K562 treated with DMSO at 1 percent for 48 hours (cell line): ENCODE data around the gene FLCN. TPM values are rescaled to one million over a fixed set of nuclear protein-coding genes. Genes with fewer than 3 reads are reported as not detected.

Experiments
- total RNA-seq: library from RNA; unstranded; fragments of 300-600 nt; gene quantifications from 2 replicates; pipeline ENCODE4 v1.2.3, GENCODE V29; 2022; ENCODE audit warnings: low replicate concordance; ENCODE audit errors: extremely low read depth

The FLCN gene
- total RNA-seq, result not detected in 2 replicates

DNA sequence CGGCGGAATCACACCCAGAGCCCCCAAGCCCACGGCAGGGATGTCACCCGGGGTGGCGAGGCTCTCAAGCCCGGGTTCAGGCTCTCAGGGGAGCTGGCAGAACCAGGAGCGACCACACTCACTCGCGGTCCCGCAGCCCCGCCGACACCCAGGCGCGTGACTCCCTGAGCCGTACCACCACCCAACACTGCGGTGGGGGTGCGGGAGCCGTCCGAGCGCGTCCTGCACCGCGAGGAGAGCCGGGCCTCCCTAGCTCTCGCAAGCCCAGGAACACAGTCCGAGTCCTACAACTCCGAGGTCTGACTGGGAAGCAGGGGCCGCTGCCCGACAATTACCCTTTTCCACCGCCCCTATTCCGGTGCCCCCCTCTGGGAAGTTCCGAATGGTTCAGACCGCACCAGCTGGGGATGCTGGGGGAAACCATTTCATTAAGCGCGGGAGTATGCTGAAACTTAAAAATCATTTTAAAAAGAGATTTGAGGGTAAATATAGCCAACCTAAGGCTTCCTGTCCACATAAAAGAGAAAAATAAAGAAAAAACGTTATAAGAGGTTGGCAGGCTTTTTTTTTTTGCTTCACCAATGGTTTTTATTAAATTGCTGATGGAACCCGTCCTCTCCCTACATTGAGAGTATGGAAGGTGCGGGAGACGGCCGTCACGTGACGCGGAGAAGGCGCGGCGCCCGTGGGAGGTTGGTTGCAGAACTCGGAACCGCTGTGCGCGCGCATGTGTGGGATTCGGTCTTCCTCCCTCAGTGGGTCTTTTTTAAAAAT is at the start of gene FLCN:
Gene FLCN (minus strand): TSS at position 143 of the 774 bp plus-strand sequence. CDS start 9,031 bp downstream, outside the sequence.

DNA sequence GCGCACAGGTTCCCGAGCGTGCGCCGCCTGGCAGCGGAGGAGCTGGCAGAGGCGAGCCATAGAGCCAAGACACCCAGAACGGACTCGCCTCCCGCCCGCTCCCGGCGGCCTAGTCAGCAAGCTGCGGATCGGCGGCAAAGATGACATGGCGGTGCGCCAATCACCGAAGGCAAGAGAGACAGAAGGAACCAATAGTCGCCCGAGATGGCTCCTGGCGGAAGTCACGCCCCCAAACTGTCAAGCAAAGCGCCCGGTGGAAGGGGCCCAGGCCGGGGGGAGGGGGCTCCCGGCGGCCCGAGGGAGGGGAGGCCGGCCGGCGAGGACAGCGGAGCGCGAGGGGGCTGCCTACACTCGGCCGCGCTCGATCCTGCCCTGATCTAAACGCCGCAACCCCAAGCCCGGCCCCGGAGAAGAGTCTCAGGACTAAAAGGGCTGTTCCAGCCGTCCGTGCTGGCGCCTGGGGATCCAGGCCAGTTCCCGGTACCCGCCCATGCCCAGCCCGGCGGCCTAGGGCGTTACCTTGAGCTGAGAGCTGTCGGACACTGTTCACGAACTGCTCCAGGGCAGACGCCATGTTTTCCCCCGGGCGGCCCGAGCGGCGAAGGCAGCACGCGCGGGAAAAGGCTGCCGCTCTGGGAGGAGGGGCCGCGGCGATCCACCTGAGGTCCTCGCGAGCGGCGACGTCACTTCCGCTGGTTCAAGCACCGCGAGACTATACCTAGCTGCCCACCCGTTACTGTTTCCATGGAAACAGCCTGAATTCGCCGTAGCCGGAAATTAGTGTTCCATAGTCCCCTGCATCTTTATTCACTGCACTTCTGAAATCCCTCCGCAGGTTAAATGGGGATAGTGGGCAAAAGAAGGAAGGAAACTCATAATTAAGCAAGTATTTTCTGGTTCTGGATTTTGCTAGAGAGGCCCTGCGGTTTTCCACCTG is 43.9 kb upstream of the FLCN start, which contains the start of gene COPS3:
Gene COPS3 (minus strand): TSS at position 634 of the 937 bp plus-strand sequence. CDS start 60 bp downstream, at position 574.

GRCh38 chr17:17206124-17206912 is 30.6 kb downstream of the FLCN start, which contains the start of gene PLD6:
TSS of gene PLD6 (minus strand) at chr17:17206333. CDS start at chr17:17206286, 47 bp downstream.

Other genes with a start within 250 kb of the FLCN start
- gene MPRIP, start 194.7 kb downstream of the FLCN start, total RNA-seq, result not detected in 2 replicates
- gene PLD6, start 30.8 kb downstream of the FLCN start, total RNA-seq, result not detected in 2 replicates
- gene COPS3, start 44.1 kb upstream of the FLCN start, total RNA-seq, result not detected in 2 replicates
- not detected in 2 replicates for gene NT5M, start 66.2 kb upstream of the FLCN start, total RNA-seq
- not detected in 2 replicates for gene MED9, start 239.8 kb upstream of the FLCN start, total RNA-seq